ENCODE data around the gene YJU2.

DNA sequence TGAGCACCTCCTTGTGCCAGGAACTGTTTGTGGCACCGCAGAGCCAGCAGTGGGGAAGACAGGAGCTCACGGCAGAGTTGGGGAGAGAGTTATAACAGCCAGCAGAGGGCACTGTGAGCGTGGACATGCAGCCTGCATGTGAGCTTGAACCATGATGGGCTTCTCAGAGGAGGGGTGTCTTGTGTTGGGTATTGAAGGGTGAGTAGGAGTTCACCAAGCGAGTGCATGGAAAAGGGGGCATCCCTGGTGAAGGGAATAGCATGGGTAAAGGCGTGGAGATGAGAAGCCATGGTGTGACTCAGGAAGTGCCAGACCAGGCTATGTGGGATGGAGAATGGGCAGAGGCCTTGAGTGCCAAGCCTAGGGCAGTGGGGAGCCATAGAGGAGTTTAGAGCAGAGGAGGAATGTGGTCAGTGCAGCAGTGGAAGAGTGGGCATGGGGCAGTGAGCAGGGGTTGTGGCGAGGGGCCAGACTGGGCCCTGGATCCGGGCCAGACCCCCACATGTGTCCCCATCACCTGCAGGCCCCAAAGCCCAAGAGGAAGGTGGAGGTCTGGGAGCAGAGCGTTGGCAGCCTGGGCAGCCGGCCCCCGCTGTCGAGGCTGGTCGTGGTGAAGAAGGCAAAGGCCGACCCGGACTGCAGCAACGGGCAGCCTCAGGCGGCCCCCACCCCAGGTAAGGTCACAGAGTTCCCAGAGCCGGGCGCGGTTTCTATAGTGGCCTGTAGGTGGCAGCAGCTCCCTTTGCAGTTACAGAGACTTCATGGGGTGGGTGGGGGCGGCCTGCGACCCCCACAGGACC is 20.4 kb downstream of the YJU2 start:
- TF ChIP-seq, protein P1, sequence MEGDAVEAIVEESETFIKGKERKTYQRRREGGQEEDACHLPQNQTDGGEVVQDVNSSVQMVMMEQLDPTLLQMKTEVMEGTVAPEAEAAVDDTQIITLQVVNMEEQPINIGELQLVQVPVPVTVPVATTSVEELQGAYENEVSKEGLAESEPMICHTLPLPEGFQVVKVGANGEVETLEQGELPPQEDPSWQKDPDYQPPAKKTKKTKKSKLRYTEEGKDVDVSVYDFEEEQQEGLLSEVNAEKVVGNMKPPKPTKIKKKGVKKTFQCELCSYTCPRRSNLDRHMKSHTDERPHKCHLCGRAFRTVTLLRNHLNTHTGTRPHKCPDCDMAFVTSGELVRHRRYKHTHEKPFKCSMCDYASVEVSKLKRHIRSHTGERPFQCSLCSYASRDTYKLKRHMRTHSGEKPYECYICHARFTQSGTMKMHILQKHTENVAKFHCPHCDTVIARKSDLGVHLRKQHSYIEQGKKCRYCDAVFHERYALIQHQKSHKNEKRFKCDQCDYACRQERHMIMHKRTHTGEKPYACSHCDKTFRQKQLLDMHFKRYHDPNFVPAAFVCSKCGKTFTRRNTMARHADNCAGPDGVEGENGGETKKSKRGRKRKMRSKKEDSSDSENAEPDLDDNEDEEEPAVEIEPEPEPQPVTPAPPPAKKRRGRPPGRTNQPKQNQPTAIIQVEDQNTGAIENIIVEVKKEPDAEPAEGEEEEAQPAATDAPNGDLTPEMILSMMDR (IDR thresholded peaks at IDR 0.05) = peak; percentile 40 to 90 (median 73)
- no peak for TF ChIP-seq POLR2AphosphoS5 (IDR thresholded peaks at IDR 0.05)
- TF ChIP-seq EP300 (IDR thresholded peaks at IDR 0.05) = no peak

All from upper lobe of left lung (tissue), 4 donors.